Right lobe of liver (tissue), 6 donors: ENCODE measurements around the gene GABRR3. TPM values are rescaled to one million over a fixed set of nuclear protein-coding genes. Genes with fewer than 3 reads are reported as not detected.

Experiments used
- ATAC-seq, 4 donors: fragments of 200-7000 bp; cut with Tn5 transposase; one replicate each; pipeline ENCODE4 v1.9.1; 2020; ENCODE audit warnings: mild to moderate bottlenecking in 4 of 4, moderate library complexity in 4 of 4
- DNase-seq, 3 donors: peaks; one replicate each; pipeline ENCODE4 v3.0.0-alpha.2; 2020
- H3K27ac ChIP-seq, 3 donors: fragments of 200-600 bp; one replicate each; pipeline ENCODE4 v1.8.0; 2022
- H3K27me3 ChIP-seq, 2 donors: fragments of 200-600 bp; one replicate each; pipeline ENCODE4 v1.8.0; 2022
- H3K36me3 ChIP-seq, 4 donors: fragments of 200-600 bp; sonication (generic) in 1 of 4; one replicate each; pipeline versions ENCODE4 v1.5.1 to v1.8.0; 2017 to 2022; ENCODE audit warnings: control low read depth in 1 of 4
- H3K4me1 ChIP-seq, 4 donors: fragments of 200-600 bp; sonication (generic) in 1 of 4; one replicate each; pipeline versions ENCODE4 v1.5.1 to v1.8.0; 2017 to 2022; ENCODE audit warnings: control low read depth in 1 of 4
- H3K4me3 ChIP-seq, 3 donors: fragments of 200-600 bp; one replicate each; pipeline ENCODE4 v1.8.0; 2022
- H3K9me3 ChIP-seq, 4 donors: fragments of 200-600 bp; sonication (generic) in 1 of 4; one replicate each; pipeline versions ENCODE4 v1.5.1 to v1.8.0; 2017 to 2022; ENCODE audit warnings: control low read depth in 1 of 4
- CTCF ChIP-seq, 4 donors: fragments of 200-600 bp in 3 of 4; fragments of 450-650 bp in 1 of 4; IDR thresholded peaks; one replicate each; pipeline versions ENCODE4 v1.5.1 to v1.8.0; 2016 to 2022; ENCODE audit warnings: antibody characterized with exemption in 4 of 4, mild to moderate bottlenecking in 2 of 4
- POLR2A ChIP-seq: fragments of 450-650 bp; IDR thresholded peaks from one replicate; pipeline ENCODE4 v1.6.1; 2017; ENCODE audit warnings: antibody characterized with exemption, mild to moderate bottlenecking
- WGBS: methylation state at CpG from one replicate; pipeline ENCODE4 v1.1.6; 2018; ENCODE audit warnings: low coverage, low lambda C conversion rate; ENCODE audit not compliant: insufficient coverage; ENCODE audit errors: missing lambda C conversion rate; 5-methylcytosine and 5-hydroxymethylcytosine counted together
- intact Hi-C, 2 donors: fragments of 100-400 bp; cut with DNase I; formaldehyde crosslinking; loops; one replicate each; pipeline versions ENCODE4 v1.11.2 to v1.14.1; 2022
- total RNA-seq, 6 experiments: library from RNA; depleted of rRNA in 2 of 6; stranded (reverse); fragments of >200 nt in 2 of 6; fragmentation: NEBNext Ultra II Directional in 3 of 6; extraction: Animal tissue kit (Norgen Biotek cat#: 25700) in 3 of 6; gene quantifications; one replicate each; pipeline versions ENCODE4 v1.1.0 to v1.2.4, GENCODE V29; 2016 to 2023
- donor health status: DM: no; HTN: yes; CAD: no.
- donor health status: DM: no; HTN: no; CAD: no.
- donor health status: DM: no; HTN: no; CAD: no.
- donor health status: DM: no; HTN: yes; CAD: no.
- donor health status: DM: no; HTN: yes; CAD: no.

GABRR3 gene
- total RNA-seq, 6 experiments from 2014 or later, result 0.51 TPM; not detected in 5

DNA sequence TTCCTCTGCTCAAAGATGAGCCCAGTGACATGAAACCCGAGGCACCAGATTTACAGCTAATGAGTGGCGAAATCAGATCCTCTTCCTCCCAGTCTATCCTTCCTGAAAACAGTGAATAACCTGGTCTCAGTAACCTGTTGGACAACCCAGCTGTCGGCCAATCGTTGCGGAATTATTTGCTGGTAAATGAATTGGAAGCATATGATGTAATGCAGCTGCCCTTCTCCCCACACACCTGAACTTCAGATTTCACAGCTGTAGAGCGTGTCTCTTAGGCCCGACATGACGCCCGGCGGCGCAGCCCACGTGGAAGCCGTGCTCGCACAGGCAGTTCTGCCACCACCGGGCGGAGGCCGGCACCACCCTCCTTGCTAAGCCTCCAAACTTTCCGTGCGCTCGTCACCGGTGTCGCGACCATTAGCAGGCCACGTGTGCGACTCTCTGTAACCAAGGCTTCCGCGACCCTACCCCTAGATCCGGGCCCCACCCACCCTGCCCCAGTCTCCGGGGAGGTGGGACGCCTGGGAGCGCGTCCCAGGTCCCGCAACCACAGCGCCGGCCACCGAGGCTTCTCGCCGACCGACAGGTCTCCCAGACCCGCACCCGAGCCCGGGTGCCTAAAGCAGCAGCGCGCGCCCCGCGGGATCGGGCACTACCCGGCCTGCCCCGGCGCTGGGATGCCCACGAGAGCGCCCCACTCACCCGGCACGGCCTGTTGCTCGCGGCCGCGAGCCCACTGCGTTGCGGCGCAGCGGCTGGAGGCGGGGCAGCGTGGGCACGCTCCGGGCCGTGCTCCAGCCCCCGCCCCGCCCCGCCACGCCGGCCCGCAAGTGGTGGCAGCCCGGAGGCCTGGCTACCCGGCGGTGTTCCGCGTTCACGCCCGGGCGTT, 63.2 kb downstream of the GABRR3 start, which contains the start of gene RIOX2:
TSS of gene RIOX2 (minus strand) at position 753 of the 889 bp plus-strand sequence. CDS start 4,838 bp downstream, outside the sequence.
- Histone ChIP-seq H3K27me3 (no peaks in the 10 kb centered on the region), H3K36me3 (no peaks in the 10 kb centered on the region), H3K4me3 (peak within 1 kb of the TSS; percentile 70 to 79 (median 76)), H3K9me3 (no peaks in the 10 kb centered on the region), H3K27ac (peak within 1 kb of the TSS; percentile 65 to 91 (median 78)), H3K4me1 (peaks cover 0 to 9% (median 3%) of the 10 kb centered on the region in 4 donors)
- peak in 1 of 4 donors; percentile 7 for TF ChIP-seq CTCF (IDR thresholded peaks at IDR 0.05)
- TF ChIP-seq POLR2A, result peak; percentile 78
- ATAC-seq (peak; percentile 86 to 96 (median 96)), DNase-seq (peak; percentile 84 to 88 (median 86))
- 0% methylated on average over 10 of the region's 82 CpGs for WGBS
- intact Hi-C loops, result no loop called here

- WGBS, result 48% methylated on average over 8 of the region's 9 CpGs
- intact Hi-C loops, result no loop called here
Observed at GRCh38 chr3:97970956-97971620, 64.0 kb downstream of the GABRR3 start.

GRCh38 chr3:97970156-97970555, 65.0 kb downstream of the GABRR3 start:
- no peak for TF ChIP-seq CTCF (IDR thresholded peaks at IDR 0.05)
- TF ChIP-seq POLR2A, result no peak
- ATAC-seq, result no peak
- no peak for DNase-seq
- no peak overlapping the region for H3K27ac ChIP-seq
- WGBS, result 95% methylated on average over 1 of the region's 1 CpG
- H3K4me3 ChIP-seq, result no peak overlapping the region
- intact Hi-C loops, result no loop called here
- H3K9me3 ChIP-seq, result no peaks in the 10 kb centered on the region
- peaks cover 0 to 9% (median 3%) of the 10 kb centered on the region in 4 donors for H3K4me1 ChIP-seq
- H3K27me3 ChIP-seq, result no peaks in the 10 kb centered on the region
- H3K36me3 ChIP-seq, result peaks cover 0 to 4% (median 0%) of the 10 kb centered on the region in 4 donors

More at GRCh38 chr3:97970956-97971620, 64.0 kb downstream of the GABRR3 start:
- ATAC-seq (no peak), DNase-seq (no peak)
- TF ChIP-seq POLR2A (no peak), CTCF (IDR thresholded peaks at IDR 0.05) (no peak)
- Histone ChIP-seq H3K27ac (peak overlapping the region; percentile 65 to 91 (median 78)), H3K4me1 (peaks cover 0 to 9% (median 3%) of the 10 kb centered on the region in 4 donors), H3K27me3 (no peaks in the 10 kb centered on the region), H3K4me3 (peak overlapping the region; percentile 70 to 79 (median 76)), H3K9me3 (no peaks in the 10 kb centered on the region), H3K36me3 (no peaks in the 10 kb centered on the region)

DNA sequence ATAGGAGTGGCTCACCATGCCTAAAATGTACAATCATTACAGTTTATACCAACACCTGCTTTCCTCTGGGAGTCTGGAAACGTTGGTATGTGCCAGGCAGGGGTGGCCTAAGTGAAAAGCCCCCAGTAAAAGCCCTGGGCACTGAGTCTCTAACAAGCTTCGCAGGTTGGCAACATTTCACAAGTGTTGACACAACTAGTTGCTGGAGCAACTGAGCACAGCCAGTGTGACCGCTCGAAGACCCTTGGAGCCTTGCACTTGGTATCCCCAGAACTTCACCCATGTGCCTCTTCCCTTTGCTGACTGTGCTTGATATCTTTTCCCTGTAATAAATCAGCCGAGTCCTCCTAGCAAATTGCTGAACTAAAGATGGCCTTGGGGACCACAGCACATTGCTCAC, 65.6 kb downstream of the GABRR3 start:
- Histone ChIP-seq H3K9me3 (no peaks in the 10 kb centered on the region), H3K27me3 (no peaks in the 10 kb centered on the region), H3K4me3 (no peak overlapping the region), H3K27ac (no peak overlapping the region), H3K4me1 (peaks cover 0 to 9% (median 3%) of the 10 kb centered on the region in 4 donors), H3K36me3 (peaks cover 0 to 4% (median 0%) of the 10 kb centered on the region in 4 donors)
- 88% methylated on average over 1 of the region's 5 CpGs for WGBS
- ATAC-seq, result no peak
- DNase-seq, result no peak
- intact Hi-C loops, result no loop called here
- TF ChIP-seq CTCF (IDR thresholded peaks at IDR 0.05), result no peak
- no peak for TF ChIP-seq POLR2A
